ELR (cell line): ENCODE measurements around the gene RGCC.

Source experiments
- DNase-seq: peaks from one replicate; pipeline ENCODE4 v3.0.0-alpha.2; 2015; ENCODE audit warnings: low read depth

The RGCC gene

GRCh38 chr13:41516166-41516565 is 58.8 kb downstream of the RGCC start:
- no peak for DNase-seq

GRCh38 chr13:41516760-41517159 is 59.4 kb downstream of the RGCC start:
- DNase-seq: no peak

GRCh38 chr13:41520016-41520659 is 62.8 kb downstream of the RGCC start:
- DNase-seq: no peak
